Peyer's patch (tissue), 4 donors: ENCODE measurements around the gene SUSD1.

Source experiments
- POLR2A ChIP-seq, 2 donors: fragments of 450-650 bp; IDR thresholded peaks; one replicate each; pipeline ENCODE4 v1.5.1; 2017; ENCODE audit warnings: antibody characterized with exemption in 2 of 2, mild to moderate bottlenecking in 2 of 2, moderate library complexity in 2 of 2
- TF ChIP-seq, protein P1 (sequence below), 6 experiments: fragments of 450-650 bp in 4 of 6; fragments of 200-600 bp in 2 of 6; sonication (generic) in 1 of 6; IDR thresholded peaks; one replicate each; pipeline ENCODE4 v1.5.1; 2017 to 2019; ENCODE audit warnings: antibody characterized with exemption in 6 of 6, mild to moderate bottlenecking in 3 of 6, moderate library complexity in 1 of 6

- TF ChIP-seq, protein P1, sequence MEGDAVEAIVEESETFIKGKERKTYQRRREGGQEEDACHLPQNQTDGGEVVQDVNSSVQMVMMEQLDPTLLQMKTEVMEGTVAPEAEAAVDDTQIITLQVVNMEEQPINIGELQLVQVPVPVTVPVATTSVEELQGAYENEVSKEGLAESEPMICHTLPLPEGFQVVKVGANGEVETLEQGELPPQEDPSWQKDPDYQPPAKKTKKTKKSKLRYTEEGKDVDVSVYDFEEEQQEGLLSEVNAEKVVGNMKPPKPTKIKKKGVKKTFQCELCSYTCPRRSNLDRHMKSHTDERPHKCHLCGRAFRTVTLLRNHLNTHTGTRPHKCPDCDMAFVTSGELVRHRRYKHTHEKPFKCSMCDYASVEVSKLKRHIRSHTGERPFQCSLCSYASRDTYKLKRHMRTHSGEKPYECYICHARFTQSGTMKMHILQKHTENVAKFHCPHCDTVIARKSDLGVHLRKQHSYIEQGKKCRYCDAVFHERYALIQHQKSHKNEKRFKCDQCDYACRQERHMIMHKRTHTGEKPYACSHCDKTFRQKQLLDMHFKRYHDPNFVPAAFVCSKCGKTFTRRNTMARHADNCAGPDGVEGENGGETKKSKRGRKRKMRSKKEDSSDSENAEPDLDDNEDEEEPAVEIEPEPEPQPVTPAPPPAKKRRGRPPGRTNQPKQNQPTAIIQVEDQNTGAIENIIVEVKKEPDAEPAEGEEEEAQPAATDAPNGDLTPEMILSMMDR (IDR thresholded peaks at IDR 0.05), result no peak
- TF ChIP-seq POLR2A (IDR thresholded peaks at IDR 0.05), result peak in 1 of 2 donors; percentile 40
Measured at GRCh38 chr9:112168197-112168596, 6.9 kb downstream of the SUSD1 start.
